ENCODE data around the gene GOLPH3. TPM values are rescaled to one million over a fixed set of nuclear protein-coding genes. Genes with fewer than 3 reads are reported as not detected.

Gene GOLPH3
- total RNA-seq, 1 donor from 2014 or later: 60.1 TPM

DNA sequence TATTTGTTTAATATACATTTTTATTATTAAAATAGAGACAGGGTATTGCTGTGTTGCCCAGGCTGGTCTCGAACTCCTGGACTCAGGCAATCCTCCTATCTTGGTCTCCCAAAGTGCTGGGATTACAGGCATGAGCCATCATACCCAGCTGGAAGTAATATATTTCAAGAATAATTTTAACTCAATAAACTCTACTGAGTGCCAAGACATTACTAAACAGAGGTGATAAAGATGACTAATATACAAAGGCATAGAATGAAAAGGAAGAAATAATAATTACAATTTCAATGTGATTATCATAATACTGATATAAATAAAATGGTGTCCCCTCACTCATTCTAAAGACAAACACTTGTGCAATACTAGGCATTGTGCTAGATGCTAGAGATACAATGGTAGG, 13.9 kb downstream of the GOLPH3 start:
- Mint-ChIP-seq H3K27me3 (no peaks in the 10 kb centered on the region), H3K27ac (no peak overlapping the region), H3K4me3 (no peak overlapping the region), H3K4me1 (peaks cover 37% of the 10 kb centered on the region), H3K36me3 (ENCODE audit: low read depth) (peaks cover 16% of the 10 kb centered on the region), H3K9me3 (no peaks in the 10 kb centered on the region)
- ATAC-seq (ENCODE audit: low read depth) (no peak), DNase-seq (no peak)
- POLR2A ChIA-PET: interaction anchor here (0.7 kb wide), 1 partner anchor 217 kb away, joined by 9 read pairs; no protein-coding TSS in a partner anchor
- TF ChIP-seq, protein P1, sequence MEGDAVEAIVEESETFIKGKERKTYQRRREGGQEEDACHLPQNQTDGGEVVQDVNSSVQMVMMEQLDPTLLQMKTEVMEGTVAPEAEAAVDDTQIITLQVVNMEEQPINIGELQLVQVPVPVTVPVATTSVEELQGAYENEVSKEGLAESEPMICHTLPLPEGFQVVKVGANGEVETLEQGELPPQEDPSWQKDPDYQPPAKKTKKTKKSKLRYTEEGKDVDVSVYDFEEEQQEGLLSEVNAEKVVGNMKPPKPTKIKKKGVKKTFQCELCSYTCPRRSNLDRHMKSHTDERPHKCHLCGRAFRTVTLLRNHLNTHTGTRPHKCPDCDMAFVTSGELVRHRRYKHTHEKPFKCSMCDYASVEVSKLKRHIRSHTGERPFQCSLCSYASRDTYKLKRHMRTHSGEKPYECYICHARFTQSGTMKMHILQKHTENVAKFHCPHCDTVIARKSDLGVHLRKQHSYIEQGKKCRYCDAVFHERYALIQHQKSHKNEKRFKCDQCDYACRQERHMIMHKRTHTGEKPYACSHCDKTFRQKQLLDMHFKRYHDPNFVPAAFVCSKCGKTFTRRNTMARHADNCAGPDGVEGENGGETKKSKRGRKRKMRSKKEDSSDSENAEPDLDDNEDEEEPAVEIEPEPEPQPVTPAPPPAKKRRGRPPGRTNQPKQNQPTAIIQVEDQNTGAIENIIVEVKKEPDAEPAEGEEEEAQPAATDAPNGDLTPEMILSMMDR (IDR thresholded peaks at IDR 0.05): no peak
- CTCF ChIA-PET: interaction anchor here (0.8 kb wide), 1 partner anchor 11 kb away, joined by 3 read pairs; no protein-coding TSS in a partner anchor
- intact Hi-C loops (cut with micrococcal nuclease): no loop called here

DNA sequence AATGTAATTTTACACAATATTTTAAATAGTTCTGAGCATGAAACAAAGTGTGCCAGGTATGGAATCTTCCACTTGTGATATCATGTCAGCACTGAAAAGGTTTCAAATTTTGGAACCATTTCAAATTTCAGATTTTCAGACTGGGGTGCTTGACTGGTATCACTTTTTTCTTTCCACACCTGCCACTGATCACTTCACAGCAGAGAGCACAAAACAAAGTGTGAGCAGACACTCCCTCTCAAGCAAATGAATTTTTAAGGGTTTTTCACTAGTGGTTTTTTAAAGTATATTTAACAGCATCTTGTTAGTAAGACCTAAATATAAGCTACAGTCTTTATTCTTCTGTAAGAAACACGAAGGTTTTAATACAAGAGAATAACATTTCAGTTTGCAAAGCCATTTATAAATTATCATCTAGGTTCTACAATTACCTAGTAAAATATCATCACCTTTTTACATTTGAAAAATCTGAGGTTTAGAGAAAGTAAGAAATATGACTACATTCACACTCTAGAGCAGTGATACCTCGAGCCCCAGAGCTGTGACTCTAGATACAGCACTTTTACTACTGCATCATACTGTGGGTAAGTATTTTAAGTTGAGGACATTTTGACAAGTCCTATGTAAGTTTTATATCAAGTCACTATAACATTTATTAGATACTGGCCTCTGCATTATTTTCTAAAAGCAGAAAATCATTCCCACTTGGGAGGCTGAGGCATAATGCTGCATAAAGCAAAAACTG, 14.6 kb downstream of the GOLPH3 start:
- intact Hi-C loops (cut with micrococcal nuclease): no loop called here
- H3K4me1 Mint-ChIP-seq: peaks cover 39% of the 10 kb centered on the region
- H3K4me3 Mint-ChIP-seq: no peak overlapping the region
- no peak overlapping the region for H3K27ac Mint-ChIP-seq
- DNase-seq (no peak), ATAC-seq (ENCODE audit: low read depth) (no peak)
- CTCF ChIA-PET: interaction anchor here (0.8 kb wide), 1 partner anchor 11 kb away, joined by 3 read pairs; no protein-coding TSS in a partner anchor
- peaks cover 16% of the 10 kb centered on the region for H3K36me3 Mint-ChIP-seq (ENCODE audit: low read depth)
- TF ChIP-seq, protein P1 (IDR thresholded peaks at IDR 0.05): no peak
- no peaks in the 10 kb centered on the region for H3K27me3 Mint-ChIP-seq
- no peaks in the 10 kb centered on the region for H3K9me3 Mint-ChIP-seq
- POLR2A ChIA-PET: no interaction called here

DNA sequence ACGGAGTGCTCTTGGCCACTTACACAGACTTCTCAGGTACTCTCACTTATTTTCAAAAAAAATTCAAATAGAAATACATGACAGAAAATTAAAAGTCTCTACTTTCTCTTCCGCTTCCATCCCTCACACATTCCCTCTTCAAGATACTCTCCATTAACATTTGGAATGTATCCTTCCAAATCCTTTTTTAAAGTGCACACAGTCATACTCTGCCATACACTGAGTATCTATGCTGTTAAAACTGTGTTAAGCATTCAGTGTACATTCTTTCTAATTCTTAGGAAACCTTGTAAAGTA, 15.5 kb downstream of the GOLPH3 start:
- no peak overlapping the region for H3K4me3 Mint-ChIP-seq
- intact Hi-C loops (cut with micrococcal nuclease): no loop called here
- no peaks in the 10 kb centered on the region for H3K9me3 Mint-ChIP-seq
- ChIA-PET CTCF (no interaction called here), POLR2A (interaction anchor here (0.6 kb wide), 1 partner anchor 27 kb away, joined by 4 read pairs; no protein-coding TSS in a partner anchor)
- H3K36me3 Mint-ChIP-seq (ENCODE audit: low read depth): peaks cover 16% of the 10 kb centered on the region
- no peaks in the 10 kb centered on the region for H3K27me3 Mint-ChIP-seq
- TF ChIP-seq, protein P1 (IDR thresholded peaks at IDR 0.05): no peak
- H3K27ac Mint-ChIP-seq: no peak overlapping the region
- DNase-seq (no peak), ATAC-seq (ENCODE audit: low read depth) (no peak)
- H3K4me1 Mint-ChIP-seq: peaks cover 38% of the 10 kb centered on the region

DNA sequence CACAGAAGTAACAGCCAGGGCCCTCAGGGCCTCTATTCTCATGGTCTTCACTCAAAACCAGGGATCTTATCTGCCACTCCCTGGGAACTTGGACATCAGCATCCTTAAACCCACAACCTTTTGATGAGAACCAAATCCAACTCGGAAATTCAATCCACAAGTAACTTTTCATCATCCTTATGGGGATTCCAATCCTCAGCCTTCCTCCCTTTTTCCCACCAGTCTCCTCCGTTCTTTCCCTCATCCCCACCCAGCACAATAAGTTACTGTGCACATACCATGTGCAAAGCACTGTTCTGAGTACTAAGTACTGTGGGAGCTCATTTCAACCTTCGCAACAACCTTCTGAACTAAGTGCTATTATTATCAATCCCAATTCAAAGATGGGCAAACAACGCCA, 17.0 kb downstream of the GOLPH3 start:
- H3K9me3 Mint-ChIP-seq: no peaks in the 10 kb centered on the region
- H3K4me1 Mint-ChIP-seq: peaks cover 40% of the 10 kb centered on the region
- ChIA-PET POLR2A (no interaction called here), CTCF (no interaction called here)
- intact Hi-C loops (cut with micrococcal nuclease): no loop called here
- H3K36me3 Mint-ChIP-seq (ENCODE audit: low read depth): peaks cover 20% of the 10 kb centered on the region
- H3K4me3 Mint-ChIP-seq: no peak overlapping the region
- no peak overlapping the region for H3K27ac Mint-ChIP-seq
- no peak for DNase-seq
- no peak for ATAC-seq (ENCODE audit: low read depth)
- no peaks in the 10 kb centered on the region for H3K27me3 Mint-ChIP-seq
- TF ChIP-seq, protein P1 (IDR thresholded peaks at IDR 0.05): no peak

DNA sequence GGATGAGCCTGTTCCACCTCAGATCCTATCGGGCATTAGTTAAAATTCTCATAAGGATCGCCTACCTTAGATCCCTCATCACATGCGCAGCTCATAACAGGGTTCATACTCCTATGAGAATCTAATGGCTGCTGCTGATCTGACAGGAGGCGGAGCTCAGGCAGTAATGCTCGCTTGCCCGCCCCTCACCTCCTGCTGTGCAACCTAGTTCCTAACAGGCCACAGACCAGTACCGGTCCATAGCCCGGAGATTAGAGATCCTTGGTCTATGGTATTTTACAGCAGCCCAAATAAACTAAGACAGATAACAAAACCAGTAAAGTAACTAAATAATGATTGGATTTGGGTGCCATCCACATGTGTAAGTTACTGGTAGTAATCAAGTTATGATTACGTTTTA, 17.5 kb downstream of the GOLPH3 start:
- Mint-ChIP-seq H3K36me3 (ENCODE audit: low read depth) (peaks cover 22% of the 10 kb centered on the region), H3K9me3 (no peaks in the 10 kb centered on the region), H3K4me3 (no peak overlapping the region), H3K27ac (no peak overlapping the region), H3K4me1 (peaks cover 42% of the 10 kb centered on the region), H3K27me3 (no peaks in the 10 kb centered on the region)
- DNase-seq: no peak
- ChIA-PET CTCF (no interaction called here), POLR2A (interaction anchor here (0.6 kb wide), 1 partner anchor 76 kb away, joined by 3 read pairs; no protein-coding TSS in a partner anchor)
- TF ChIP-seq, protein P1 (IDR thresholded peaks at IDR 0.05): no peak
- ATAC-seq (ENCODE audit: low read depth): no peak
- intact Hi-C loops (cut with micrococcal nuclease): no loop called here
